ENCODE results near the gene SLC7A1. TPM values are rescaled to one million over a fixed set of nuclear protein-coding genes. Genes with fewer than 3 reads are reported as not detected.

SLC7A1 gene
- total and polyA plus RNA-seq, 8 donors: 5.2 to 143 (median 32.9) TPM

GRCh38 chr13:29513002-29513980 is 82.2 kb downstream of the SLC7A1 start:
- intact Hi-C loops (cut with DNase I): loop anchor here in 2 of 3 donors (5.0 to 10.0 kb wide), 2 partner anchors 194 to 602 kb away; no protein-coding TSS in a partner anchor
- FAIRE-seq: no peak

DNA sequence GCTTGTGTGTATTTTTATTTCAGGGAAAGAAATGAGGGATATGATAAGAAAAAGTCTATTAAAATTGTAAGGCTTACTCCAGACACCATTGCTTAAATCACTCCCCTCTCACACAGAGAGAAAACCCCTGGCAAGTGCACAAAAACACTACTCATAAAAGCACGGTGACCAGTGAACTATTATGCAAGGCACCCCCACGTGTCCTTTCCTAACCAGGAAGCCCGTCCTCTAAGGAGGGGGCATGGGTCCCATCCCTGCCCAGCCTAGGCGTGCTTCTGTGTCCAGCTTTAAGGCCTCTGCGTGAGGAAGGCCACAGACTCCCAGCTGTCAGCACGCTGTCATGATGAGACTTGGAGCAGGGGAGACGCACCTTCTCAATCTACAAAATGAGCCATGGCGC is 83.5 kb downstream of the SLC7A1 start:
- no peaks in the 10 kb centered on the region for H3K9me3 ChIP-seq
- TF ChIP-seq CTCF (IDR thresholded peaks at IDR 0.05): no peak
- no peak overlapping the region for H3K27ac ChIP-seq
- no peak for FAIRE-seq
- ATAC-seq: no peak
- WGBS, 2 donors: 83 to 84% methylated on average over 8 of the region's 8 CpGs
- H3K36me3 ChIP-seq: peaks cover 0 to 46% (median 20%) of the 10 kb centered on the region in 3 donors
- H3K4me1 ChIP-seq: no peaks in the 10 kb centered on the region
- intact Hi-C loops (cut with DNase I): loop anchor here in 2 of 3 donors (5.0 to 10.0 kb wide), 2 partner anchors 195 to 603 kb away; no protein-coding TSS in a partner anchor
- DNase-seq: no peak
- H3K27me3 ChIP-seq: no peaks in the 10 kb centered on the region
- no peak overlapping the region for H3K4me3 ChIP-seq

More at GRCh38 chr13:29513002-29513980, 82.2 kb downstream of the SLC7A1 start:
- Histone ChIP-seq H3K4me1 (no peaks in the 10 kb centered on the region), H3K27ac (no peak overlapping the region), H3K4me3 (no peak overlapping the region), H3K9me3 (no peaks in the 10 kb centered on the region), H3K27me3 (no peaks in the 10 kb centered on the region), H3K36me3 (peaks cover 0 to 58% (median 24%) of the 10 kb centered on the region in 3 donors)
- no peak for ATAC-seq
- no peak for TF ChIP-seq CTCF (IDR thresholded peaks at IDR 0.05)
- DNase-seq: no peak
- WGBS, 2 donors: 92 to 93% methylated on average over 24 of the region's 24 CpGs

DNA sequence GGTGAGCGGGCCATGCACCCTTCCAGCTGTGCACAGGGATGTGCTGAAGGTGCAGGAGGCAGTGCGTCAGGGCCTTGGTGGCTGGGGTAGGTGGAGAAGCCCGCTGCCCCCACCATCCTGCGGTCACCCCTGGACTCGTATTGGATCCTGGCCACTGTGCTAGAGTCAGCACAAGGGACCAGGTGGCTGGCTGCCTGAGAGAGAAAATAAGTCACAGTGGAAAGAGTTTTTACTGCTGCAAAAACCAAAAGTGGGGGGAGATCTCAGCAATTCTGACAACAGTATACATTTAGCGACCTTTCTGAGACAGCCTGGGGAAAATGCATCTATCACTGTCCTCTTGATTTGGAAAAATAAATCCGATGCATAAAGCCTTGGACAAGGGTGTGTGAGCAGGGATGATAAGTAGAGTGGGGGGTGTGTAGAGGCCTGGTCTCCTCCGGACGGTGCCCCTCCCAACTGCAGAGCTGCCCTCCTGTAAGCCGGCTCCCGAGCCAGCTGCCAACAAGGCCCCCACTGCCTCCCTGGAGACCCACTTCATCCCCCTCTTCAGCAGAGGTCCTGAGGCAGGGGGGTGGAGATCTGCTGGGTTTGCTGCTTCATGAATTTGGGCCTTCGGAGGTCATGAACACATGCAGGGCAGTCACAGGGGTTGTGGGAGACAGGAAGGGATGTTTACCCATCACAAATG is 84.2 kb downstream of the SLC7A1 start:
- FAIRE-seq (no peak), ATAC-seq (no peak), DNase-seq (no peak)
- Histone ChIP-seq H3K4me1 (no peaks in the 10 kb centered on the region), H3K9me3 (no peaks in the 10 kb centered on the region), H3K4me3 (no peak overlapping the region), H3K36me3 (peaks cover 0 to 39% (median 13%) of the 10 kb centered on the region in 3 donors), H3K27me3 (no peaks in the 10 kb centered on the region), H3K27ac (no peak overlapping the region)
- intact Hi-C loops (cut with DNase I): loop anchor here in 2 of 3 donors (5.0 to 10.0 kb wide), 2 partner anchors 196 to 604 kb away; no protein-coding TSS in a partner anchor
- 91 to 92% methylated on average over 12 of the region's 12 CpGs for WGBS, 2 donors
- no peak for TF ChIP-seq CTCF (IDR thresholded peaks at IDR 0.05)

DNA sequence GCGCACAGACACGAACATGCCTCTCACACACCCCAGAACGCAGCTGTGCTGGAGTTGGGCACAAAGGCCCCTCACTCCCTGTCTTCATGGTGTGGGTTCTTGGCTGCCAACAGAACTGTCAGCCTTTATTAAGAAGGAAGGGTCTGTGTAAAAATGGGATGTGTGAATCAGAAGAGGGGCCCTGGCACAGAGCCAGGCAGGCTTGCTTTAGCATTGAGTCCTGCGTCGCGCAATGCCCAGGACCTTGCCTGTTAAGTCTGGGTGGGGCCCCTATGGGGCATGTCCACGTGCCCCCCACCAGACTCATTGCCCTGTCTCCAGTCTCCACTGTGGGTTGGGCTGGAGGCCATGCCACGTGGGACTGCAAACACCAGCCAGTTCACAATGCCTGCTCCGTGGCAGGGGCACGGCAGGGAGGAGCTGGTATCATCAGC is 84.8 kb downstream of the SLC7A1 start:
- intact Hi-C loops (cut with DNase I): loop anchor here in 2 of 3 donors (5.0 to 10.0 kb wide), 2 partner anchors 197 to 604 kb away; no protein-coding TSS in a partner anchor
- Histone ChIP-seq H3K27me3 (no peaks in the 10 kb centered on the region), H3K27ac (no peak overlapping the region), H3K4me1 (no peaks in the 10 kb centered on the region), H3K9me3 (no peaks in the 10 kb centered on the region), H3K4me3 (no peak overlapping the region), H3K36me3 (peaks cover 0 to 33% (median 9%) of the 10 kb centered on the region in 3 donors)
- ATAC-seq (no peak), DNase-seq (no peak), FAIRE-seq (no peak)
- no peak for TF ChIP-seq CTCF (IDR thresholded peaks at IDR 0.05)
- WGBS, 2 donors: 88 to 90% methylated on average over 10 of the region's 10 CpGs
